MM.1S (cell line): Measurements from ENCODE around the gene PLSCR3.

Source experiments
- CTCF ChIP-seq: fragments of 300-600 bp; sonication (generic); IDR thresholded peaks from 2 replicates; pipeline ENCODE4 v1.5.1; 2016; ENCODE audit warnings: antibody characterized with exemption, low read length, mixed read lengths
- EZH2 ChIP-seq: fragments of 300-600 bp; sonication (generic); optimal IDR thresholded peaks from 2 replicates; pipeline ENCODE3; 2017; ENCODE audit warnings: low read depth, mild to moderate bottlenecking, antibody characterized with exemption, low read length, mixed read lengths
- EZH2phosphoT487 ChIP-seq: fragments of 300-600 bp; sonication (generic); IDR thresholded peaks from 2 replicates; pipeline ENCODE4 v1.6.1; 2018; ENCODE audit warnings: antibody characterized with exemption, low read length

GRCh38 chr17:7343250-7343649, 51.1 kb downstream of the PLSCR3 start:
- TF ChIP-seq EZH2 (no peak), CTCF (no peak), EZH2phosphoT487 (no peak)
